Stimulated activated CD4-positive, alpha-beta T cell treated with anti-CD3 and anti-CD28 coated beads, Interleukin-12 subunit alpha, Interleukin-12 subunit beta, amount 100 ng/mL, for 24 hours (primary cell): ENCODE results near the gene MED7.

Experiments used
- DNase-seq, 2 experiments: peaks; one replicate each; pipeline ENCODE4 v3.0.0-alpha.2; 2020; ENCODE audit warnings: low read depth in 2 of 2

The MED7 gene

GRCh38 chr5:157162919-157163510 lies 20.4 kb upstream of the MED7 start:
- no peak for DNase-seq

GRCh38 chr5:157161996-157162395 lies 19.3 kb upstream of the MED7 start:
- no peak for DNase-seq

GRCh38 chr5:157160001-157160400 lies 17.3 kb upstream of the MED7 start:
- no peak for DNase-seq

DNA sequence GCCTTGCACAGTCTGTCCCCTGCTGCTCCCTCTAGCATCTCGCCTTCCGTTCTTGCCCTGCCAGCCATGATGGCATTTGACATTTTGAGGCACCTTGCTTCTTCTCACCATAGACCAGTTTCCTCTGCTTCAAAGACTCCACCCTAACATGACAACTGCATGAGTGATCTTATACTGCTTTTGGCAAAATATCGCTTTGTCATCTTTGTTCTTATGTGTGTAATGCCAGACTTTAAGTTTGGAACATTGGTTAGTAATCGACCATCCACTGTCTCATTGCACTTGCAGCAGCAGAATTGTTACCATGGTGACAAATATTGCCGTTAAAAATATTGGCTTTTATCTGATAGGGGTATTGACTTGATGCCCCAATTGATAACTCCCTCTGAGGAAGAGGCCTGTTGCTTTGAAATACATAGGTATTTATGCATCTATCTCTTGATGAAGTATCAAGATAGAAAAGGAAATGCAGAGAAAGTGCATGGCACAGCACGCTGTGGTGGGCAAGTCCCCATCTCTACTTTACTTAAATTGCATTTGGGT lies 16.6 kb upstream of the MED7 start:
- DNase-seq, result no peak

- no peak for DNase-seq
Observed at GRCh38 chr5:157157293-157157891, 14.7 kb upstream of the MED7 start.

DNA sequence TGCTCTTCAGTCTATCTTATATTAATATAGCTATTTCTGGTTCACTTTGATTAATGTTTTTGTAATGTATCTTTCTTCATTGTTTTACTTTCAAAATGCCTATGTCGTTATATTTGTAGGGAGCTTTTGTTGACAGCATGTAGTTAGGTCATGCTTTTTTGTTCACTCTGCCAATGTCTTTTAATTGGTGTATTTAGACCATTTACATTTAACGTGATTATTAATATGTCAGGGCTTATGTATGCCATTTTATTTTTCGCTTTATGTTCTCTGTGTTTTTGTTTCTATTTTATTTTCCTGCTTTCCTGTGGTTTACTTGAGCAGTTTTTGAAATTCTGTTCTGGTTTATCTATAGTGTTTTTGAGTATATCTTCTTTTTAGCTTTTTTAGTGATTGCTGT lies 12.6 kb upstream of the MED7 start:
- DNase-seq, result no peak

DNA sequence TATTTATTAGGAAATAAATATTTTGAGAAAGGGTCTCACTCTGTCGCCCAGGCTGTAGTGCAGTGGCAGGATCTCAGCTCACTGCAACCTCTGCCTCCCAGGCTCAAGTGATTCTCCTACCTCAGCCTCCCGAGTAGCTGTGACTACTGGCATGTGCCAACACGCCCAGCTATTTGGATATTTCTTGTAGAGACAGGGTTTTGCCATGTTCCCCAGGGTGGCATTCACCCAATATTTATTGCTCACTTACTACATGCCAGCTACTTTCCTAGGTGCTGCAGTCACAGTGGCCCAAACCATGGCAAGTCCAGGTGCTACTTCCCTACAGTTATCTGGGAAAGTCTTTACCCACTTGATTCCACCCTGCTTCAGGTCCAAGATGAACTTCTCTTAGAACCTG lies 8.3 kb upstream of the MED7 start:
- no peak for DNase-seq

GRCh38 chr5:157148734-157149615 lies 6.3 kb upstream of the MED7 start:
- peak; percentile 65 to 80 for DNase-seq

GRCh38 chr5:157143127-157143971 lies 684 bp upstream of the MED7 start:
- peak in 1 of 2 experiments; percentile 54 for DNase-seq

GRCh38 chr5:157137691-157138090 lies 5.0 kb downstream of the MED7 start:
- DNase-seq, result no peak

DNA sequence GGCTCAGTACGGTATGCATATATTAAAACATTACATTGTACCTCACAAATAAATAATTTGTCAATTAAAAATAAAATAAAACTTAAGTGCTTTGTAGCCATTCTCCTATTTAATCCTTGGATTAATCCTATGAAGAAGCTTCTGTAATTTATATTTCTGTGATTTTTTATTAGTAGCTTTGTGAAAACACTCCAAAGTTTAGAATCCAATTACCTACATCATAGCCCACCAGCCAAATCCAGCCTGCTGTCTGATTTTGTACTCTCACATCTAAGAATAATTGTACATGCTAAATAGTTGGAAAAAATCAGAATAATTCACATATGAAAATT lies 10.4 kb downstream of the MED7 start:
- no peak for DNase-seq

DNA sequence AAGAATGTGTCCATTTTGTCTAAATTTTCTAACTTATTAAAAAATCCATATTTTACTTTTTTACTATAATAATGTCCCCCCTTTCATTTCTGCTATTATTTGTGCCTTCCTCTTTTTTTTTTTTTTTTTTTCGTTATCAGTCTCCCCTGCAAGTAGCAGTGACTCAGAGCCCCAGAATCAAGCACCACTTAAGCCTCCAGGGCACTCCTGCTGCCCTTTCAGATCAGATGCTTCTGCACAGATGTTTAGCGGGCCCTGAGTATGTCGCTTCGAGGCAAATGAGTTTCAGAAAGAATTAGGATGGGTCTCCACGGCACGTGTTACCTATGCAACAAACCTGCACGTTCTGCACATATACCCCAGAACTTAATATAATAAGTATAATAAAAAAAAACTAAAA lies 11.7 kb downstream of the MED7 start:
- DNase-seq, result no peak

GRCh38 chr5:157121709-157122108 lies 21.0 kb downstream of the MED7 start:
- DNase-seq, result no peak

DNA sequence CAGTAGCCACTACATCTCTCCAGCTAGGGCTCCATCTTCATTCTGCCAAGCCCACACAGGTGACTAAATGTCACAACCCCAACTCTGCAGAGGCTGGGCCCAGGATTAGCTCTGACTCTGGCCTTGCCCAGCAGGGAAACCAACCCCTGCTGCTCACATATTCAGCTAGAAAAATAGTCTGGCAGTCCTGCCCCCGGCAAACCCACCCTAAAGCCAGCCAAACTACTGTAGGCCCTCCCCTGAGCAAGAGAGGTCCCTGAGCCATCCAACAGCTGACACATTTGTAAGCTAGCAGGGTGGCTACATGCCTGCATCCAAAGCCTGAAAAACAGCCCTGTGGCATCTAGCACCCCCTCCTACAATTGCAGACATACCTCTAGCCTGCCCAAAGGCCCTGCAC lies 22.6 kb downstream of the MED7 start:
- DNase-seq, result no peak

GRCh38 chr5:157116483-157116954 lies 26.1 kb downstream of the MED7 start:
- DNase-seq, result peak in 1 of 2 experiments; percentile 21

- DNase-seq, result no peak
Observed at GRCh38 chr5:157115502-157115901, 27.2 kb downstream of the MED7 start.

GRCh38 chr5:157115012-157115411 lies 27.7 kb downstream of the MED7 start:
- no peak for DNase-seq

DNA sequence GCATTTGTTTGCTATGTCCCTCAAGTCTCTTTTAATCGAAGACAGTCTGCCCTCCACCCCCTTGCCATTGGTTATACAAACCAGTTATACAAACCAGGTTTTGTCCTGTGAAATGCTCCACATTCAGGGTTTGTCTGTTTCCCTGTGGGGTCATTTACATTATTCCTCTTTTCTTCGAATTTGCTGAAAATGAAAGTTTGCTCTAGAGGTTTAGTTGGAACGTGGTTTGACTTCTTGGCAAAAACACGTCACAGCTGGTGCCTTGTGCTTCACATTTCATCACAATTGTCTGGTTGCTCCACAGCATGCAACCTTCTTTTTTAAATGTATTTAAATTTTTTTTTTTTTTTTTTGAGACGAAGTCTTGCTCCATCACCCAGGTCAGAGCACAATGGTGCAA lies 29.7 kb downstream of the MED7 start:
- no peak for DNase-seq

DNA sequence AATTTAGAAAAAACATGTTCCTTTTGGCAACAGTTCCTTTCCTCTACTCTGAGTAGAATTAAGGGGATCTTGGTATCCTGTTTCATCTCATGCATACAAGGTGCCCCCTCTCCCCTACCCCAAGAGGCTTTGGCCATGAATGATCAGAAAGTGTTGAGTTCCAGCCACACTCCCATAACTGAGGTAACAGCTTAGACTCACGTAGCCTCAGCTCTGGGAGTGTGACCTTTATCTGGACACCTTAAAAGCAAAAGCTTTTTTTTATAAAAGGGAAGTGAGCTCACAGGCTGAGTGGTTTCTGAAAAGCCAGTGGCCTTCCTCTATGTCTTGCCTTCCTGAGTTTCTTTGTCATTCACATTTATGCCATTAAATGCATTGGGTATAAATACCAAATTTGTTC lies 32.9 kb downstream of the MED7 start:
- DNase-seq, result no peak

- DNase-seq, result peak; percentile 13 to 26
Observed at GRCh38 chr5:157108976-157109375, 33.7 kb downstream of the MED7 start, which contains the start of gene HAVCR2. TSS of gene HAVCR2 (minus strand) at chr5:157109044. CDS start at chr5:157108983, 61 bp downstream.

GRCh38 chr5:157107508-157107907 lies 35.2 kb downstream of the MED7 start:
- no peak for DNase-seq
